PFSK-1 (cell line): ENCODE data around the gene RYR3.

Experiments used
- FOXP2 ChIP-seq: optimal IDR thresholded peaks from 2 replicates; pipeline ENCODE3; 2011; ENCODE audit warnings: borderline replicate concordance, control low read depth, inconsistent platforms; ENCODE audit not compliant: insufficient read depth; ENCODE audit errors: extremely low read length, extremely low read depth
- POLR2AphosphoS5 ChIP-seq: IDR thresholded peaks from 2 replicates; pipeline ENCODE4 v1.6.1; 2012; ENCODE audit warnings: low read depth, mild to moderate bottlenecking, control low read depth, low read length, moderate library complexity
- SIN3A ChIP-seq: IDR thresholded peaks from 2 replicates; pipeline ENCODE4 v1.6.1; 2012; ENCODE audit warnings: mild to moderate bottlenecking, low read length, moderate library complexity, borderline replicate concordance; ENCODE audit not compliant: insufficient read depth
- TAF1 ChIP-seq: IDR thresholded peaks from 2 replicates; pipeline ENCODE4 v1.6.1; 2012; ENCODE audit warnings: low read length, control low read depth, borderline replicate concordance; ENCODE audit not compliant: insufficient read depth
- TF ChIP-seq, protein P1 (sequence below), 2 experiments: IDR thresholded peaks; 2 replicates each; pipeline versions ENCODE4 v1.6.1 to v1.8.0; 2011 to 2012; ENCODE audit warnings: low read depth in 2 of 2, low read length in 2 of 2, control low read depth in 1 of 2, inconsistent platforms in 1 of 2, mild to moderate bottlenecking in 1 of 2, moderate library complexity in 1 of 2; ENCODE audit not compliant: insufficient read depth in 1 of 2

Gene RYR3

DNA sequence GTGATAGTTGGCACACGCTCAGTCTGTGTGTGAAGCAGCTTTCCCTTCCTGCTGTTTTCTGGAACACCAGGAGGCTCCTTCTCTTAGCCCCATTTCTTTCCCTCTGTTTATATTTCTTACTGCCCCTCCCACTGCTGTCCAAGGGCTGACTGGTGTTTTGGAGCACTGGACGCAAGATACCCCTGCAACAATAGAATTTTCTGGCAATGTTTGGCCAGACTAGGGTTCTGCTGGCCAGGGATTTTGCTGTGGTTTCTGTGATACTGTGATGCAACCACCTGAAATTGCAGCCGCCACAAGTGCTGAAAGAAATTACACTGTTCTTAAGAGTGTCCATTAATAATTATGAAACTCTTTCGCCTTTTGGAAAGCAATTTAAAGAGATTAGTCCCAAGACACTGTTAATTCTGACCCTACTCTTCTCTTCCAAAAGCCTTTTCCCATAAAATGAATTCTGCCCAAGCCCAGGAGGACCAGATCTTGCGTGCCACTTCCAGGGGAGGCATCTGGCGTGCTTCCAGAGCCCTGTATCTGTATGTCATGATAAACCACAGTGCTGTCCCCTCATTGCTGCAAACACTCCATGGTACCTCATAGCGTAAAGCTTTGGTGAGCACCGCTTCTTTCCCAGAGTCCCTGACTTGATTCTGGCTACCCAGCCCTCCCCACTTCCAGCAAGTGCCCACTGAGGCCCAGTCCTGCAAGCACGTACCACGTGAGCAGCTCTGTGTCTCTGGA lies 498.1 kb downstream of the RYR3 start:
- no peak for TF ChIP-seq POLR2AphosphoS5
- no peak for TF ChIP-seq TAF1
- TF ChIP-seq SIN3A, result no peak
- TF ChIP-seq FOXP2, result no peak
- TF ChIP-seq, protein P1, sequence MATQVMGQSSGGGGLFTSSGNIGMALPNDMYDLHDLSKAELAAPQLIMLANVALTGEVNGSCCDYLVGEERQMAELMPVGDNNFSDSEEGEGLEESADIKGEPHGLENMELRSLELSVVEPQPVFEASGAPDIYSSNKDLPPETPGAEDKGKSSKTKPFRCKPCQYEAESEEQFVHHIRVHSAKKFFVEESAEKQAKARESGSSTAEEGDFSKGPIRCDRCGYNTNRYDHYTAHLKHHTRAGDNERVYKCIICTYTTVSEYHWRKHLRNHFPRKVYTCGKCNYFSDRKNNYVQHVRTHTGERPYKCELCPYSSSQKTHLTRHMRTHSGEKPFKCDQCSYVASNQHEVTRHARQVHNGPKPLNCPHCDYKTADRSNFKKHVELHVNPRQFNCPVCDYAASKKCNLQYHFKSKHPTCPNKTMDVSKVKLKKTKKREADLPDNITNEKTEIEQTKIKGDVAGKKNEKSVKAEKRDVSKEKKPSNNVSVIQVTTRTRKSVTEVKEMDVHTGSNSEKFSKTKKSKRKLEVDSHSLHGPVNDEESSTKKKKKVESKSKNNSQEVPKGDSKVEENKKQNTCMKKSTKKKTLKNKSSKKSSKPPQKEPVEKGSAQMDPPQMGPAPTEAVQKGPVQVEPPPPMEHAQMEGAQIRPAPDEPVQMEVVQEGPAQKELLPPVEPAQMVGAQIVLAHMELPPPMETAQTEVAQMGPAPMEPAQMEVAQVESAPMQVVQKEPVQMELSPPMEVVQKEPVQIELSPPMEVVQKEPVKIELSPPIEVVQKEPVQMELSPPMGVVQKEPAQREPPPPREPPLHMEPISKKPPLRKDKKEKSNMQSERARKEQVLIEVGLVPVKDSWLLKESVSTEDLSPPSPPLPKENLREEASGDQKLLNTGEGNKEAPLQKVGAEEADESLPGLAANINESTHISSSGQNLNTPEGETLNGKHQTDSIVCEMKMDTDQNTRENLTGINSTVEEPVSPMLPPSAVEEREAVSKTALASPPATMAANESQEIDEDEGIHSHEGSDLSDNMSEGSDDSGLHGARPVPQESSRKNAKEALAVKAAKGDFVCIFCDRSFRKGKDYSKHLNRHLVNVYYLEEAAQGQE (IDR thresholded peaks at IDR 0.05; ENCODE audit: insufficient read depth in 1 of 2, low read depth in 2 of 2, low read length in 2 of 2), result no peak

DNA sequence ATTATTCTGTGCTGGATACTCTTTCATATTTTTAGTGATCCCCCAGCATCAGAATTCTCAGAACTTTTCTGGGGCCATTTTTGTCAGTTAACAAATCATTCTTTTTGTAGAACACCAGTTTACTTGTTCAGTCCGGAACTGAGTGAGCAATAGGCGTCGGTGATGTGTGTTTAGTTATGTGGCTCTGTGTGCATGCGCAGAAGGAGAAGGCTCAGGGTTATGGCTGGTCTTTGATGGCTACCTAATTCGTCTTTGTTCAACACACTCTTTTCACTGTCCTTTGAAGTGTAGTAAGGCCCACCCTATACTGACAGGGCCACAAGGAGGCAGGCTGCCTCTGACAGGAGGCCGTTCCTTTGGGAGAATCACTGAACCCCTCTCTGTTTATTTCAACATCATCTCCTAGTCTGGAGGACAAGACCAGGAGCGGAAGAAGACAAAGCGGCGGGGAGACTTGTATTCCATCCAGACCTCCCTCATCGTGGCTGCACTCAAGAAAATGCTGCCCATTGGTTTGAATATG lies 499.4 kb downstream of the RYR3 start:
- TF ChIP-seq SIN3A, result no peak
- no peak for TF ChIP-seq FOXP2
- TF ChIP-seq TAF1, result no peak
- no peak for TF ChIP-seq POLR2AphosphoS5
- TF ChIP-seq, protein P1 (IDR thresholded peaks at IDR 0.05; ENCODE audit: insufficient read depth in 1 of 2, low read depth in 2 of 2, low read length in 2 of 2), result no peak

DNA sequence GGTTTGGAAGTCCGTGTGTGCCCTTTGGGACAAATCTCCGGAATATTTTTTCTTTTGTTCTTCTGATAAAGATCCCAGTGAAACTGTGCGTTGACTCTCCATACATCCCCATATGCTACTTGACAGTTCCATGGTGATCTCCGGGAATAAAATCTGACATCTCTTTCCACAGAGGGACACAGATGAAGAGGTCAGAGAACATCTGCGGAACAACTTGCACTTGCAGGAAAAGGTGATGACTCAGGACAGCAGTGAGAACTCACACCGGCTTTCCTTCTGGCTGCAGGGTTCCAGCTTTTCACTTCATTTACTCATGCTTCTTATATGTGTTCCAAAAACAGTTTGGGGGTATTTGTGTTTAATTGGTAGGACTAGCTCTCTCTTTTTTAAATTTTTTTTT lies 500.0 kb downstream of the RYR3 start:
- TF ChIP-seq, protein P1 (IDR thresholded peaks at IDR 0.05; ENCODE audit: insufficient read depth in 1 of 2, low read depth in 2 of 2, low read length in 2 of 2), result no peak
- TF ChIP-seq SIN3A (no peak), FOXP2 (no peak), POLR2AphosphoS5 (no peak), TAF1 (no peak)

DNA sequence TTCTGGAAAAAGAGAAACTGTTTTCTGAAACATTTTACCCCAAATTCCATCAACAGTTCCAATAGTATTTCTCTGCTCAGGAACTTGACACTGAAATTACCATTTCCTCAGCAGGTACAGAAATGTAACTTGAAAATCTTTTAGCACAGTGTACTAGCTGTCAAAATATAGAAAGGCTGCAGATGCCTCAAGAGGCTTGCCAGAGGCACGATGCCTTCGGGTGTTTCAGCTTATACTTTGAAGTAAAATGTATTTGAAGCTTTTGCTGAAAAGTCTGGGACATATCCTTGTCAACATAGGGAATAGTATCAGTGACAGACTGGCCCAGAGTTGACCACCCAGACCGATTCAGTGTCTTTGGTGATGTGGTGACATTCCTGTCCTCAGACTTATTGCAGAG lies 503.1 kb downstream of the RYR3 start:
- TF ChIP-seq FOXP2, result no peak
- TF ChIP-seq POLR2AphosphoS5, result no peak
- TF ChIP-seq, protein P1 (IDR thresholded peaks at IDR 0.05; ENCODE audit: insufficient read depth in 1 of 2, low read depth in 2 of 2, low read length in 2 of 2), result no peak
- TF ChIP-seq SIN3A, result no peak
- no peak for TF ChIP-seq TAF1

DNA sequence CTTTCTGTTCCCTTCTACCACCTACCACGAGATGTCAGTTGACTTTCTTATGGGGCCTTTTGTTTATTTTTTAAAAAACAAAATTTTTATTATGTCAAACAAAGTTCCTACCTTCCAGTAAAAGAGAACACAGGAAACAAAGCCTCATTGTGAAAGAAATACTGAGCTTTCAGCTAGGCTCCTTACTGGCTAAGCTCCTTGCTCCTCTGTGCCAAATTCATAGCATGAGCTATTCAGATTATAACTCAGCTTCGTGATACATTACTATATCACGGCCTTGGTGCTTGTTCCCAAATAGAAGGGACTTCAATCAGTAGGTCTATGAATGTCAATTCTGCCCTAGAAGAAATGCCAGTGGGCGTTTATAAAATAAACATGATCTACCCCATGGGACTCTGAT lies 511.7 kb downstream of the RYR3 start:
- no peak for TF ChIP-seq TAF1
- TF ChIP-seq, protein P1 (IDR thresholded peaks at IDR 0.05; ENCODE audit: insufficient read depth in 1 of 2, low read depth in 2 of 2, low read length in 2 of 2), result no peak
- no peak for TF ChIP-seq FOXP2
- TF ChIP-seq POLR2AphosphoS5, result no peak
- no peak for TF ChIP-seq SIN3A
